ENCODE results near the gene KIRREL1.

The KIRREL1 gene

GRCh38 chr1:158076441-158076840 is 83.0 kb downstream of the KIRREL1 start:
- WGBS: 91% methylated on average over 6 of the region's 6 CpGs
- Histone ChIP-seq H3K36me3 (ENCODE audit: insufficient read depth, low read length) (peaks cover 21% of the 10 kb centered on the region), H3K9ac (ENCODE audit: low read depth, low read length) (no peak overlapping the region), H3K9me3 (ENCODE audit: insufficient read depth, low read depth, low read length) (no peaks in the 10 kb centered on the region), H3K4me1 (ENCODE audit: insufficient read depth, low read length) (peaks cover 28% of the 10 kb centered on the region), H3K27me3 (ENCODE audit: insufficient read depth, low read length) (no peaks in the 10 kb centered on the region), H3K27ac (ENCODE audit: low read depth, low read length) (no peak overlapping the region), H3K4me3 (ENCODE audit: low read length) (no peak overlapping the region)

GRCh38 chr1:158077411-158078256 is 84.2 kb downstream of the KIRREL1 start:
- WGBS: 79% methylated on average over 22 of the region's 22 CpGs
- peaks cover 32% of the 10 kb centered on the region for H3K36me3 ChIP-seq (ENCODE audit: insufficient read depth, low read length)
- peaks cover 28% of the 10 kb centered on the region for H3K4me1 ChIP-seq (ENCODE audit: insufficient read depth, low read length)

GRCh38 chr1:158078569-158079080 is 85.2 kb downstream of the KIRREL1 start:
- H3K9ac ChIP-seq (ENCODE audit: low read depth, low read length): no peak overlapping the region
- no peaks in the 10 kb centered on the region for H3K27me3 ChIP-seq (ENCODE audit: insufficient read depth, low read length)
- 41% methylated on average over 4 of the region's 4 CpGs for WGBS
- H3K4me1 ChIP-seq (ENCODE audit: insufficient read depth, low read length): peaks cover 28% of the 10 kb centered on the region
- no peaks in the 10 kb centered on the region for H3K9me3 ChIP-seq (ENCODE audit: insufficient read depth, low read depth, low read length)
- H3K4me3 ChIP-seq (ENCODE audit: low read length): no peak overlapping the region
- H3K27ac ChIP-seq (ENCODE audit: low read depth, low read length): no peak overlapping the region
- peaks cover 35% of the 10 kb centered on the region for H3K36me3 ChIP-seq (ENCODE audit: insufficient read depth, low read length)

More at GRCh38 chr1:158077411-158078256, 84.2 kb downstream of the KIRREL1 start:
- Histone ChIP-seq H3K4me3 (ENCODE audit: low read length) (no peak overlapping the region), H3K9me3 (ENCODE audit: insufficient read depth, low read depth, low read length) (no peaks in the 10 kb centered on the region), H3K9ac (ENCODE audit: low read depth, low read length) (0 out of 2 replicates have a peak overlapping the region, but pooled peaks have one; percentile 19), H3K27me3 (ENCODE audit: insufficient read depth, low read length) (no peaks in the 10 kb centered on the region), H3K27ac (ENCODE audit: low read depth, low read length) (no peak overlapping the region)

- Histone ChIP-seq H3K9ac (ENCODE audit: low read depth, low read length) (no peak overlapping the region), H3K36me3 (ENCODE audit: insufficient read depth, low read length) (peaks cover 43% of the 10 kb centered on the region), H3K27me3 (ENCODE audit: insufficient read depth, low read length) (no peaks in the 10 kb centered on the region), H3K9me3 (ENCODE audit: insufficient read depth, low read depth, low read length) (no peaks in the 10 kb centered on the region), H3K27ac (ENCODE audit: low read depth, low read length) (no peak overlapping the region), H3K4me1 (ENCODE audit: insufficient read depth, low read length) (peaks cover 19% of the 10 kb centered on the region), H3K4me3 (ENCODE audit: low read length) (no peak overlapping the region)
- 96% methylated on average over 3 of the region's 3 CpGs for WGBS
Observed at GRCh38 chr1:158080066-158080465, 86.6 kb downstream of the KIRREL1 start.

- Histone ChIP-seq H3K36me3 (ENCODE audit: insufficient read depth, low read length) (peaks cover 76% of the 10 kb centered on the region), H3K4me1 (ENCODE audit: insufficient read depth, low read length) (no peaks in the 10 kb centered on the region), H3K9ac (ENCODE audit: low read depth, low read length) (no peak overlapping the region), H3K9me3 (ENCODE audit: insufficient read depth, low read depth, low read length) (no peaks in the 10 kb centered on the region), H3K27me3 (ENCODE audit: insufficient read depth, low read length) (no peaks in the 10 kb centered on the region), H3K4me3 (ENCODE audit: low read length) (no peak overlapping the region), H3K27ac (ENCODE audit: low read depth, low read length) (no peak overlapping the region)
- WGBS: 87% methylated on average over 8 of the region's 8 CpGs
Observed at GRCh38 chr1:158084336-158084735, 90.9 kb downstream of the KIRREL1 start.

- no peaks in the 10 kb centered on the region for H3K27me3 ChIP-seq (ENCODE audit: insufficient read depth, low read length)
- H3K9me3 ChIP-seq (ENCODE audit: insufficient read depth, low read depth, low read length): no peaks in the 10 kb centered on the region
- no peak overlapping the region for H3K27ac ChIP-seq (ENCODE audit: low read depth, low read length)
- H3K4me3 ChIP-seq (ENCODE audit: low read length): no peak overlapping the region
- H3K4me1 ChIP-seq (ENCODE audit: insufficient read depth, low read length): no peaks in the 10 kb centered on the region
- H3K36me3 ChIP-seq (ENCODE audit: insufficient read depth, low read length): peaks cover 79% of the 10 kb centered on the region
- H3K9ac ChIP-seq (ENCODE audit: low read depth, low read length): no peak overlapping the region
- WGBS: 95% methylated on average over 4 of the region's 4 CpGs
Observed at GRCh38 chr1:158084747-158085146, 91.3 kb downstream of the KIRREL1 start.

- H3K9ac ChIP-seq (ENCODE audit: low read depth, low read length): no peak overlapping the region
- no peaks in the 10 kb centered on the region for H3K27me3 ChIP-seq (ENCODE audit: insufficient read depth, low read length)
- peaks cover 81% of the 10 kb centered on the region for H3K36me3 ChIP-seq (ENCODE audit: insufficient read depth, low read length)
- no peak overlapping the region for H3K4me3 ChIP-seq (ENCODE audit: low read length)
- no peaks in the 10 kb centered on the region for H3K4me1 ChIP-seq (ENCODE audit: insufficient read depth, low read length)
- H3K9me3 ChIP-seq (ENCODE audit: insufficient read depth, low read depth, low read length): no peaks in the 10 kb centered on the region
- 65% methylated on average over 9 of the region's 9 CpGs for WGBS
- H3K27ac ChIP-seq (ENCODE audit: low read depth, low read length): no peak overlapping the region
Observed at GRCh38 chr1:158087320-158087927, 94.0 kb downstream of the KIRREL1 start.

GRCh38 chr1:158089476-158089875 is 96.0 kb downstream of the KIRREL1 start:
- Histone ChIP-seq H3K9ac (ENCODE audit: low read depth, low read length) (no peak overlapping the region), H3K27ac (ENCODE audit: low read depth, low read length) (no peak overlapping the region), H3K4me1 (ENCODE audit: insufficient read depth, low read length) (no peaks in the 10 kb centered on the region), H3K27me3 (ENCODE audit: insufficient read depth, low read length) (no peaks in the 10 kb centered on the region), H3K9me3 (ENCODE audit: insufficient read depth, low read depth, low read length) (no peaks in the 10 kb centered on the region), H3K36me3 (ENCODE audit: insufficient read depth, low read length) (peaks cover 89% of the 10 kb centered on the region), H3K4me3 (ENCODE audit: low read length) (no peak overlapping the region)
- WGBS: 95% methylated on average over 16 of the region's 16 CpGs

GRCh38 chr1:158089925-158090637 is 96.6 kb downstream of the KIRREL1 start:
- no peak overlapping the region for H3K27ac ChIP-seq (ENCODE audit: low read depth, low read length)
- no peaks in the 10 kb centered on the region for H3K4me1 ChIP-seq (ENCODE audit: insufficient read depth, low read length)
- H3K9me3 ChIP-seq (ENCODE audit: insufficient read depth, low read depth, low read length): no peaks in the 10 kb centered on the region
- 93% methylated on average over 9 of the region's 9 CpGs for WGBS
- no peaks in the 10 kb centered on the region for H3K27me3 ChIP-seq (ENCODE audit: insufficient read depth, low read length)
- no peak overlapping the region for H3K9ac ChIP-seq (ENCODE audit: low read depth, low read length)
- no peak overlapping the region for H3K4me3 ChIP-seq (ENCODE audit: low read length)
- H3K36me3 ChIP-seq (ENCODE audit: insufficient read depth, low read length): peaks cover 87% of the 10 kb centered on the region

- Histone ChIP-seq H3K27me3 (ENCODE audit: insufficient read depth, low read length) (no peaks in the 10 kb centered on the region), H3K36me3 (ENCODE audit: insufficient read depth, low read length) (peaks cover 67% of the 10 kb centered on the region), H3K9ac (ENCODE audit: low read depth, low read length) (no peak overlapping the region), H3K4me1 (ENCODE audit: insufficient read depth, low read length) (peaks cover 6% of the 10 kb centered on the region), H3K4me3 (ENCODE audit: low read length) (no peak overlapping the region), H3K27ac (ENCODE audit: low read depth, low read length) (no peak overlapping the region), H3K9me3 (ENCODE audit: insufficient read depth, low read depth, low read length) (no peaks in the 10 kb centered on the region)
- WGBS: 97% methylated on average over 18 of the region's 18 CpGs
Observed at GRCh38 chr1:158093376-158093775, 99.9 kb downstream of the KIRREL1 start.

GRCh38 chr1:158094571-158094970 is 101.1 kb downstream of the KIRREL1 start:
- Histone ChIP-seq H3K27ac (ENCODE audit: low read depth, low read length) (no peak overlapping the region), H3K9me3 (ENCODE audit: insufficient read depth, low read depth, low read length) (no peaks in the 10 kb centered on the region), H3K27me3 (ENCODE audit: insufficient read depth, low read length) (no peaks in the 10 kb centered on the region), H3K36me3 (ENCODE audit: insufficient read depth, low read length) (peaks cover 59% of the 10 kb centered on the region), H3K9ac (ENCODE audit: low read depth, low read length) (no peak overlapping the region), H3K4me3 (ENCODE audit: low read length) (no peak overlapping the region), H3K4me1 (ENCODE audit: insufficient read depth, low read length) (peaks cover 18% of the 10 kb centered on the region)
- 97% methylated on average over 14 of the region's 14 CpGs for WGBS

Measured in HUES64 (cell line).